DOHH2 (cell line): ENCODE measurements around the gene SH2D3A.

Source experiments
- H3F3A ChIP-seq: fragments of 200-600 bp; sonication (generic), shearing (Covaris generic); 2 replicates; pipeline ENCODE4 v1.6.0; 2016; ENCODE audit warnings: antibody characterized with exemption, mild to moderate bottlenecking; ENCODE audit not compliant: control insufficient read depth, insufficient read depth
- H3K27ac ChIP-seq: fragments of 200-600 bp; sonication (generic); 2 replicates; pipeline ENCODE4 v1.5.1; 2014; ENCODE audit warnings: low read depth, mild to moderate bottlenecking, low read length, moderate library complexity
- H3K27me3 ChIP-seq: fragments of 200-600 bp; sonication (generic); 2 replicates; pipeline ENCODE4 v1.6.1; 2014; ENCODE audit warnings: mild to moderate bottlenecking, low read length, mixed read lengths; ENCODE audit not compliant: control insufficient read depth
- H3K36me3 ChIP-seq: fragments of 200-600 bp; sonication (generic); 2 replicates; pipeline ENCODE4 v1.6.1; 2014; ENCODE audit warnings: mild to moderate bottlenecking, low read length, moderate library complexity, mixed read lengths; ENCODE audit not compliant: control insufficient read depth
- H3K4me1 ChIP-seq: fragments of 200-600 bp; sonication (generic); 2 replicates; pipeline ENCODE4 v1.6.1; 2014; ENCODE audit warnings: mild to moderate bottlenecking, low read length, mixed read lengths; ENCODE audit not compliant: control insufficient read depth
- H3K4me2 ChIP-seq: fragments of 200-600 bp; sonication (generic); 2 replicates; pipeline ENCODE4 v1.6.0; 2014; ENCODE audit warnings: mild to moderate bottlenecking, low read length, moderate library complexity
- H3K4me3 ChIP-seq: fragments of 200-600 bp; sonication (generic); 2 replicates; pipeline ENCODE4 v1.5.1; 2014; ENCODE audit warnings: mild to moderate bottlenecking, low read length, mixed read lengths
- H3K79me2 ChIP-seq: fragments of 200-600 bp; sonication (generic); 2 replicates; pipeline ENCODE4 v1.6.1; 2014; ENCODE audit warnings: mild to moderate bottlenecking, low read length, mixed read lengths; ENCODE audit not compliant: control insufficient read depth
- H3K9me2 ChIP-seq: fragments of 200-600 bp; sonication (generic); replicated peaks from 2 replicates; pipeline ENCODE4 v1.6.1; 2014; ENCODE audit warnings: mild to moderate bottlenecking, low read length, mixed read lengths; ENCODE audit not compliant: control insufficient read depth
- H3K9me3 ChIP-seq: fragments of 200-600 bp; sonication (generic); 2 replicates; pipeline ENCODE4 v1.6.1; 2014; ENCODE audit warnings: antibody characterized with exemption, low read length, mixed read lengths; ENCODE audit not compliant: control insufficient read depth, insufficient read depth
- H4K20me1 ChIP-seq: fragments of 200-600 bp; sonication (generic); 2 replicates; pipeline ENCODE4 v1.6.0; 2014; ENCODE audit warnings: low read depth, mild to moderate bottlenecking, antibody characterized with exemption, low read length, moderate library complexity; ENCODE audit not compliant: control insufficient read depth, insufficient read depth
- CTCF ChIP-seq: fragments of 200-600 bp; sonication (generic); IDR thresholded peaks from one replicate; pipeline ENCODE4 v1.5.1; 2014; ENCODE audit warnings: antibody characterized with exemption, mild to moderate bottlenecking, low read depth, low read length; ENCODE audit not compliant: poor library complexity, severe bottlenecking
- EZH2phosphoT487 ChIP-seq: fragments of 200-600 bp; sonication (generic); IDR thresholded peaks from 2 replicates; pipeline ENCODE4 v1.6.1; 2017; ENCODE audit warnings: borderline replicate concordance, mild to moderate bottlenecking, antibody characterized with exemption, low read length, moderate library complexity, mixed read lengths

The SH2D3A gene

GRCh38 chr19:6716610-6716970 is 50.6 kb downstream of the SH2D3A start:
- no peaks in the 10 kb centered on the region for H3K9me2 ChIP-seq
- H3K79me2 ChIP-seq = no peaks in the 10 kb centered on the region
- H3K4me3 ChIP-seq = no peak overlapping the region
- no peak overlapping the region for H3K27ac ChIP-seq
- no peaks in the 10 kb centered on the region for H3K9me3 ChIP-seq
- TF ChIP-seq EZH2phosphoT487 (no peak), CTCF (no peak)
- H3K36me3 ChIP-seq = no peaks in the 10 kb centered on the region
- no peaks in the 10 kb centered on the region for H4K20me1 ChIP-seq
- H3K4me2 ChIP-seq = no peak overlapping the region
- H3F3A ChIP-seq = 0 out of 2 replicates have a peak, but pooled peaks cover 6% of the 10 kb centered on the region
- peaks cover 9% of the 10 kb centered on the region for H3K4me1 ChIP-seq
- no peaks in the 10 kb centered on the region for H3K27me3 ChIP-seq

- H3K27me3 ChIP-seq = peaks cover 5% of the 10 kb centered on the region
- H4K20me1 ChIP-seq = no peaks in the 10 kb centered on the region
- 0 out of 2 replicates have a peak, but pooled peaks cover 6% of the 10 kb centered on the region for H3F3A ChIP-seq
- H3K79me2 ChIP-seq = no peaks in the 10 kb centered on the region
- H3K4me2 ChIP-seq = no peak overlapping the region
- H3K27ac ChIP-seq = no peak overlapping the region
- H3K9me3 ChIP-seq = no peaks in the 10 kb centered on the region
- H3K36me3 ChIP-seq = no peaks in the 10 kb centered on the region
- H3K9me2 ChIP-seq = no peaks in the 10 kb centered on the region
- H3K4me1 ChIP-seq = no peaks in the 10 kb centered on the region
- no peak for TF ChIP-seq EZH2phosphoT487
- TF ChIP-seq CTCF = no peak
- no peak overlapping the region for H3K4me3 ChIP-seq
These were observed 52.3 kb downstream of the SH2D3A start for GRCh38 chr19:6714749-6715555.

- Histone ChIP-seq H3K4me2 (no peak overlapping the region), H3K79me2 (no peaks in the 10 kb centered on the region), H3K27ac (no peak overlapping the region), H3K9me3 (no peaks in the 10 kb centered on the region), H3K4me3 (no peak overlapping the region), H4K20me1 (no peaks in the 10 kb centered on the region), H3K27me3 (peaks cover 7% of the 10 kb centered on the region), H3K9me2 (no peaks in the 10 kb centered on the region), H3K36me3 (no peaks in the 10 kb centered on the region), H3K4me1 (no peaks in the 10 kb centered on the region), H3F3A (0 out of 2 replicates have a peak, but pooled peaks cover 6% of the 10 kb centered on the region)
- TF ChIP-seq CTCF = no peak
- TF ChIP-seq EZH2phosphoT487 = no peak
These were observed 53.2 kb downstream of the SH2D3A start for GRCh38 chr19:6713773-6714692.
